Sigmoid colon (tissue), 7 donors: ENCODE results near the gene FHIP1B. TPM values are rescaled to one million over a fixed set of nuclear protein-coding genes. Genes with fewer than 3 reads are reported as not detected.

Source experiments
- DNase-seq: peaks from one replicate; pipeline ENCODE4 v3.0.0-alpha.2; 2019
- H3K27ac ChIP-seq, 4 donors: fragments of 200-600 bp; sonication (generic); one replicate each; pipeline ENCODE4 v1.5.1; 2016 to 2019; ENCODE audit warnings: mild to moderate bottlenecking in 1 of 4
- H3K27me3 ChIP-seq, 3 donors: fragments of 200-600 bp; sonication (generic); one replicate each; pipeline ENCODE4 v1.5.1; 2019; ENCODE audit warnings: mild to moderate bottlenecking in 1 of 3
- H3K36me3 ChIP-seq, 4 donors: fragments of 200-600 bp; sonication (generic); one replicate each; pipeline ENCODE4 v1.5.1; 2016 to 2019
- H3K4me1 ChIP-seq, 4 donors: fragments of 200-600 bp; sonication (generic); one replicate each; pipeline ENCODE4 v1.5.1; 2017 to 2019
- H3K4me3 ChIP-seq, 4 donors: fragments of 200-600 bp; sonication (generic); one replicate each; pipeline ENCODE4 v1.5.1; 2017 to 2019; ENCODE audit warnings: mild to moderate bottlenecking in 2 of 4, moderate library complexity in 1 of 4
- H3K9me3 ChIP-seq, 4 donors: fragments of 200-600 bp in 3 of 4; sonication (generic) in 3 of 4; one replicate each; pipeline versions ENCODE4 v1.5.1 to v1.6.1; 2013 to 2019
- EP300 ChIP-seq, 4 donors: sonication (generic); formaldehyde crosslinking; IDR thresholded peaks; one replicate each; pipeline ENCODE4 v1.6.1; 2017; ENCODE audit warnings: antibody characterized with exemption in 4 of 4
- POLR2A ChIP-seq, 2 donors: fragments of 450-650 bp; IDR thresholded peaks; one replicate each; pipeline ENCODE4 v1.6.1; 2016; ENCODE audit warnings: antibody characterized with exemption in 2 of 2, mild to moderate bottlenecking in 2 of 2, moderate library complexity in 2 of 2
- POLR2AphosphoS5 ChIP-seq, 4 donors: sonication (generic); formaldehyde crosslinking; IDR thresholded peaks; one replicate each; pipeline ENCODE4 v1.6.1; 2017; ENCODE audit warnings: antibody characterized with exemption in 4 of 4
- WGBS, 2 donors: extraction: QIAGEN DNeasy Blood & Tissue Kit; methylation state at CpG; one replicate each; pipeline ENCODE4 v1.1.7; 2013; 5-methylcytosine and 5-hydroxymethylcytosine counted together
- intact Hi-C: fragments of 100-400 bp; cut with DNase I; formaldehyde crosslinking; loops from one replicate; pipeline ENCODE4 v1.15.1; 2023
- polyA plus RNA-seq, 3 donors: library from polyadenylated mRNA; stranded (reverse); fragments of 200-250 nt; gene quantifications; one replicate each; pipeline ENCODE4 v1.2.3, GENCODE V29; 2013
- total RNA-seq, 4 donors: library from RNA; depleted of rRNA; stranded (reverse); fragments of >200 nt; gene quantifications; one replicate each; pipeline ENCODE4 v1.1.0, GENCODE V29; 2016
- TF ChIP-seq, protein P1 (sequence below), 4 experiments: fragments of 450-650 bp in 3 of 4; fragments of 200-600 bp in 1 of 4; IDR thresholded peaks; one replicate each; pipeline ENCODE4 v1.5.1; 2016 to 2019; ENCODE audit warnings: antibody characterized with exemption in 4 of 4, mild to moderate bottlenecking in 3 of 4, moderate library complexity in 2 of 4
- donor health status: healthy with polysubstance abuse.
- donor health status: Bipolar disorder and iron deficiency.
- donor health status: healthy.

The FHIP1B gene
- total and polyA plus RNA-seq, 7 donors = 21.6 to 89.0 (median 49.2) TPM

DNA sequence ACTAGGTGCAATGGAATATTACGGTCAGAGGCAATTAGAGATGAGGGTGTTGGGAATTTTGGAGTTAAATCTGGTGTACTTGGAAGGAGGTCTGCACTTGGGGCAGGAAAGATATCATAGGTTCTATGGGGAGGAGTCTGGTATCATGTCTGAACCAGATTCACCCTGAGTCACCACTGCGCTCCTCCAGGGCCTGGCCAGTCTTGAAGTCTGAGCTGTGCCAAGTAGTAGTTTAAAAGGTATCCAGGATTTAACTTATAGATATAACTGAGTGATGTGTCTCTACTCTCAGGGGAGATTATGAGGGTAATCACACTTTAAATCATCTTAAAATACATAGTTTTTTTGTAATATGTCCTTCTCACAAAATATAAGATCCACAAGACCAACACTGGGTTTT lies 11.1 kb upstream of the FHIP1B start:
- Histone ChIP-seq H3K27me3 (no peaks in the 10 kb centered on the region), H3K4me3 (no peak overlapping the region), H3K27ac (no peak overlapping the region), H3K4me1 (peaks cover 0 to 8% (median 4%) of the 10 kb centered on the region in 4 donors), H3K36me3 (no peaks in the 10 kb centered on the region), H3K9me3 (no peaks in the 10 kb centered on the region)
- intact Hi-C loops = no loop called here
- DNase-seq = no peak
- 95 to 96% methylated on average over 2 of the region's 2 CpGs for WGBS, 2 donors
- TF ChIP-seq, protein P1, sequence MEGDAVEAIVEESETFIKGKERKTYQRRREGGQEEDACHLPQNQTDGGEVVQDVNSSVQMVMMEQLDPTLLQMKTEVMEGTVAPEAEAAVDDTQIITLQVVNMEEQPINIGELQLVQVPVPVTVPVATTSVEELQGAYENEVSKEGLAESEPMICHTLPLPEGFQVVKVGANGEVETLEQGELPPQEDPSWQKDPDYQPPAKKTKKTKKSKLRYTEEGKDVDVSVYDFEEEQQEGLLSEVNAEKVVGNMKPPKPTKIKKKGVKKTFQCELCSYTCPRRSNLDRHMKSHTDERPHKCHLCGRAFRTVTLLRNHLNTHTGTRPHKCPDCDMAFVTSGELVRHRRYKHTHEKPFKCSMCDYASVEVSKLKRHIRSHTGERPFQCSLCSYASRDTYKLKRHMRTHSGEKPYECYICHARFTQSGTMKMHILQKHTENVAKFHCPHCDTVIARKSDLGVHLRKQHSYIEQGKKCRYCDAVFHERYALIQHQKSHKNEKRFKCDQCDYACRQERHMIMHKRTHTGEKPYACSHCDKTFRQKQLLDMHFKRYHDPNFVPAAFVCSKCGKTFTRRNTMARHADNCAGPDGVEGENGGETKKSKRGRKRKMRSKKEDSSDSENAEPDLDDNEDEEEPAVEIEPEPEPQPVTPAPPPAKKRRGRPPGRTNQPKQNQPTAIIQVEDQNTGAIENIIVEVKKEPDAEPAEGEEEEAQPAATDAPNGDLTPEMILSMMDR (IDR thresholded peaks at IDR 0.05) = no peak
- no peak for TF ChIP-seq POLR2A (IDR thresholded peaks at IDR 0.05)
- TF ChIP-seq EP300 (IDR thresholded peaks at IDR 0.05) = no peak
- no peak for TF ChIP-seq POLR2AphosphoS5 (IDR thresholded peaks at IDR 0.05)

DNA sequence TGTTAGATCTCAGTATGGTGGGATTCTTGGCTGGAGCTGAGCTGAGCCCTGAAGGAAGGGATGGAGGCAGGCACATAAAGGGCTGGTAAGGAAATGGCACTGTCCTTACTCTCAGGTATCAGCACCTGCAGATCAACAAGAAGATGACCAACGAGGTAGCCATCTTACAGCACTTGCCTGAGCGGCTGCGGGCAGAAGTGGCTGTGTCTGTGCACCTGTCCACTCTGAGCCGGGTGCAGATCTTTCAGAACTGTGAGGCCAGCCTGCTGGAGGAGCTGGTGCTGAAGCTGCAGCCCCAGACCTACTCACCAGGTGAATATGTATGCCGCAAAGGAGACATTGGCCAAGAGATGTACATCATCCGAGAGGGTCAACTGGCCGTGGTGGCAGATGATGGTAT lies 6.9 kb upstream of the FHIP1B start:
- WGBS, 2 donors = 92 to 94% methylated on average over 7 of the region's 7 CpGs
- no peak overlapping the region for H3K4me3 ChIP-seq
- TF ChIP-seq, protein P1 (IDR thresholded peaks at IDR 0.05) = no peak
- TF ChIP-seq POLR2A (IDR thresholded peaks at IDR 0.05) (no peak), EP300 (IDR thresholded peaks at IDR 0.05) (no peak), POLR2AphosphoS5 (IDR thresholded peaks at IDR 0.05) (no peak)
- DNase-seq = no peak
- H3K4me1 ChIP-seq = no peaks in the 10 kb centered on the region
- no peaks in the 10 kb centered on the region for H3K9me3 ChIP-seq
- no peaks in the 10 kb centered on the region for H3K36me3 ChIP-seq
- H3K27ac ChIP-seq = no peak overlapping the region
- intact Hi-C loops = no loop called here
- no peaks in the 10 kb centered on the region for H3K27me3 ChIP-seq

DNA sequence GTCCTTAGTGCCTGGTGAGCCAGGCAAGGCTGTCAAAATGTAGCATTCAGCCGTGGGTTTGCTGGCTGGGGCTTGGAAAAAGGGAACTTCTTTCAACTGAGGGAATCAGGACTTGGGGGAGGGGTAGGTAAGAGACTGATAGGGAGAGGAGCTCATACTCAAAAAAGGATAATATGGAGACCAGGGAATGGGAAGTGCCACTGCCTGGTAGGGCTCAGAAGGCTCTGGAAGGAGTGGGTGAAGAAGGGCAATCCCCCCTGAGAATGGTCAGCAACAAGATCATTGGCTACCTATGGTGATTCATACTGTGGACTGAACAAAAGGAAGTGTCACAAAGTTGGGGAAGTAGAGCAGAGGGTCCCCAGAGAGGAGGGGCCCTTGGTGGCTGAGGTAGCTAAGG lies 6.3 kb upstream of the FHIP1B start:
- Histone ChIP-seq H3K4me3 (no peak overlapping the region), H3K9me3 (no peaks in the 10 kb centered on the region), H3K27ac (no peak overlapping the region), H3K27me3 (no peaks in the 10 kb centered on the region), H3K4me1 (no peaks in the 10 kb centered on the region), H3K36me3 (no peaks in the 10 kb centered on the region)
- intact Hi-C loops = no loop called here
- TF ChIP-seq POLR2AphosphoS5 (IDR thresholded peaks at IDR 0.05) (no peak), EP300 (IDR thresholded peaks at IDR 0.05) (no peak), POLR2A (IDR thresholded peaks at IDR 0.05) (no peak)
- TF ChIP-seq, protein P1 (IDR thresholded peaks at IDR 0.05) = no peak
- DNase-seq = no peak
- 36 to 81% methylated on average over 1 of the region's 1 CpG for WGBS, 2 donors

DNA sequence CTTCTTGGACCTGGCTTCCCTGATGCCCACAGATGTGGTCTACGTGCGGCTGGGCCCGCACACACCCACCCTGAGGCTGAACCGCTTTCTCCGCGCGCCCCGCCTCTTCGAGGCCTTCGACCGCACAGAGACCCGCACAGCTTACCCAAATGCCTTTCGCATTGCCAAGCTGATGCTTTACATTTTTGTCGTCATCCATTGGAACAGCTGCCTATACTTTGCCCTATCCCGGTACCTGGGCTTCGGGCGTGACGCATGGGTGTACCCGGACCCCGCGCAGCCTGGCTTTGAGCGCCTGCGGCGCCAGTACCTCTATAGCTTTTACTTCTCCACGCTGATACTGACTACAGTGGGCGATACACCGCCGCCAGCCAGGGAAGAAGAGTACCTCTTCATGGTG lies 5.7 kb upstream of the FHIP1B start:
- no peaks in the 10 kb centered on the region for H3K36me3 ChIP-seq
- no peak overlapping the region for H3K27ac ChIP-seq
- H3K4me3 ChIP-seq = no peak overlapping the region
- WGBS, 2 donors = 97 to 98% methylated on average over 28 of the region's 28 CpGs
- DNase-seq = no peak
- no peaks in the 10 kb centered on the region for H3K9me3 ChIP-seq
- peaks cover 0 to 5% (median 3%) of the 10 kb centered on the region in 4 donors for H3K4me1 ChIP-seq
- intact Hi-C loops = no loop called here
- no peak for TF ChIP-seq POLR2AphosphoS5 (IDR thresholded peaks at IDR 0.05)
- TF ChIP-seq POLR2A (IDR thresholded peaks at IDR 0.05) = no peak
- TF ChIP-seq, protein P1 (IDR thresholded peaks at IDR 0.05) = no peak
- no peak for TF ChIP-seq EP300 (IDR thresholded peaks at IDR 0.05)
- no peaks in the 10 kb centered on the region for H3K27me3 ChIP-seq

DNA sequence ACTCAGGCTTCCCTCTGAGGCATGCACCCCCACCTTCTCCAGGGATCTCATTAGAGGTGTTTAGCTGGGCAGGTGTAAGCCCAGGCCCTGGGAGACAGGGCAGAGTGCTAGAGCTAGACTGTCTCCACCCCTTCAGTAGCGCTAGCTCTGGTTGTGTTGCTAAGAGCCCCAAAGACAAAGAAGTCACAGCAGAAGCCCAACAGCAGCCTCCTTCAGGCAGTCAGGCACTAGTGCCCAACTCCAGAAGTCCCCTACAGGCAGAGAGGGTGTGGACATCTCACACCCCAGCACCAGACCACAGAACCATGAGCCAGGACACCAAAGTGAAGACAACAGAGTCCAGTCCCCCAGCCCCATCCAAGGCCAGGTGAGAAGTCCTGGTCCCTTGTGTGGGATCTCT lies 4.5 kb upstream of the FHIP1B start, which contains the start of gene CNGA4:
Gene CNGA4 (plus strand): TSS at position 188 of the 400 bp plus-strand sequence. CDS start 118 bp downstream, at position 306.
- TF ChIP-seq POLR2A (IDR thresholded peaks at IDR 0.05) (no peak), EP300 (IDR thresholded peaks at IDR 0.05) (no peak), POLR2AphosphoS5 (IDR thresholded peaks at IDR 0.05) (no peak)
- TF ChIP-seq, protein P1 (IDR thresholded peaks at IDR 0.05) = no peak
- WGBS, 2 donors = 83 to 90% methylated on average over 1 of the region's 1 CpG
- Histone ChIP-seq H3K27me3 (no peaks in the 10 kb centered on the region), H3K4me1 (peaks cover 0 to 9% (median 4%) of the 10 kb centered on the region in 4 donors), H3K4me3 (no peak within 1 kb of the TSS), H3K9me3 (no peaks in the 10 kb centered on the region), H3K36me3 (no peaks in the 10 kb centered on the region), H3K27ac (no peak within 1 kb of the TSS)
- DNase-seq = no peak
- intact Hi-C loops = loop anchor here (10.0 kb wide), 1 partner anchor 446 kb away; the partner anchor contains the start of gene MRPL17
